Liver (tissue), 9 donors: ENCODE measurements around the gene ADAMTS2. TPM values are rescaled to one million over a fixed set of nuclear protein-coding genes. Genes with fewer than 3 reads are reported as not detected.

Experiments
- DNase-seq: peaks from one replicate; pipeline ENCODE4 v3.0.0-alpha.2; 2017; ENCODE audit warnings: low spot score
- H3K27ac ChIP-seq, 2 donors: one replicate each; pipeline ENCODE4 v1.7.0; 2013; ENCODE audit warnings: inconsistent platforms in 2 of 2, low read length in 2 of 2, control low read depth in 1 of 2, low read depth in 1 of 2, mild to moderate bottlenecking in 1 of 2
- H3K27me3 ChIP-seq, 4 donors: one replicate each; pipeline versions ENCODE4 v1.6.1 to v1.7.0; 2013; ENCODE audit warnings: low read length in 3 of 4, inconsistent platforms in 1 of 4, mild to moderate bottlenecking in 1 of 4, moderate library complexity in 1 of 4; ENCODE audit not compliant: control insufficient read depth in 4 of 4, insufficient read depth in 4 of 4
- H3K36me3 ChIP-seq, 4 donors: one replicate each; pipeline versions ENCODE4 v1.6.1 to v1.7.0; 2013; ENCODE audit warnings: low read length in 3 of 4, mild to moderate bottlenecking in 3 of 4, low read depth in 1 of 4, moderate library complexity in 1 of 4; ENCODE audit not compliant: control insufficient read depth in 4 of 4, insufficient read depth in 3 of 4
- H3K4me1 ChIP-seq, 4 donors: one replicate each; pipeline versions ENCODE4 v1.6.1 to v1.7.0; 2013; ENCODE audit warnings: low read length in 3 of 4, mild to moderate bottlenecking in 3 of 4, moderate library complexity in 1 of 4; ENCODE audit not compliant: control insufficient read depth in 4 of 4, insufficient read depth in 4 of 4
- H3K4me3 ChIP-seq, 3 donors: one replicate each; pipeline versions ENCODE4 v1.6.1 to v1.7.0; 2013; ENCODE audit warnings: low read length in 3 of 3, control low read depth in 1 of 3, low read depth in 1 of 3, mild to moderate bottlenecking in 1 of 3
- H3K9ac ChIP-seq, 2 donors: one replicate each; pipeline ENCODE4 v1.7.0; 2013; ENCODE audit warnings: low read length in 2 of 2, mild to moderate bottlenecking in 2 of 2, moderate library complexity in 2 of 2, control low read depth in 1 of 2, low read depth in 1 of 2
- H3K9me3 ChIP-seq, 4 donors: one replicate each; pipeline versions ENCODE4 v1.6.1 to v1.7.0; 2013; ENCODE audit warnings: low read length in 3 of 4; ENCODE audit not compliant: control insufficient read depth in 4 of 4
- CTCF ChIP-seq: fragments of 150-350 bp; IDR thresholded peaks from 2 replicates; pipeline ENCODE4 v1.5.1; 2017; ENCODE audit warnings: improper control_type of control experiment, low read depth, low read length; ENCODE audit not compliant: missing input control
- EGR1 ChIP-seq, 2 donors: IDR thresholded peaks; 2 replicates each; pipeline ENCODE4 v1.6.1; 2016 to 2018; ENCODE audit warnings: antibody characterized with exemption in 2 of 2, low read depth in 2 of 2
- FOXA1 ChIP-seq: IDR thresholded peaks from 2 replicates; pipeline ENCODE4 v1.6.1; 2016; ENCODE audit warnings: antibody characterized with exemption
- FOXA2 ChIP-seq: IDR thresholded peaks from 2 replicates; pipeline ENCODE4 v1.6.1; 2016; ENCODE audit warnings: antibody characterized with exemption
- GABPA ChIP-seq, 2 donors: IDR thresholded peaks in 1 of 2; conservative IDR thresholded peaks in 1 of 2; 2 replicates each; pipeline ENCODE4 v1.6.1; 2016; ENCODE audit warnings: antibody characterized with exemption in 2 of 2, mild to moderate bottlenecking in 1 of 2, moderate library complexity in 1 of 2
- HNF4A ChIP-seq, 2 donors: conservative IDR thresholded peaks; 2 replicates each; pipeline ENCODE4 v1.6.1; 2016; ENCODE audit warnings: antibody characterized with exemption in 2 of 2, mild to moderate bottlenecking in 2 of 2
- HNF4G ChIP-seq: IDR thresholded peaks from 2 replicates; pipeline ENCODE4 v1.6.1; 2016; ENCODE audit warnings: antibody characterized with exemption
- JUND ChIP-seq, 2 donors: IDR thresholded peaks; 2 replicates each; pipeline ENCODE4 v1.6.1; 2016; ENCODE audit warnings: antibody characterized with exemption in 2 of 2
- MAX ChIP-seq: IDR thresholded peaks from 2 replicates; pipeline ENCODE4 v1.6.1; 2016; ENCODE audit warnings: antibody characterized with exemption
- NR2F2 ChIP-seq: IDR thresholded peaks from 2 replicates; pipeline ENCODE4 v1.6.1; 2016; ENCODE audit warnings: antibody characterized with exemption
- RAD21 ChIP-seq, 2 donors: IDR thresholded peaks; 2 replicates each; pipeline ENCODE4 v1.6.1; 2016; ENCODE audit warnings: antibody characterized with exemption in 2 of 2, mild to moderate bottlenecking in 2 of 2
- RXRA ChIP-seq, 2 donors: IDR thresholded peaks; 2 replicates each; pipeline ENCODE4 v1.6.1; 2017 to 2018; ENCODE audit warnings: antibody characterized with exemption in 2 of 2, mild to moderate bottlenecking in 1 of 2
- SP1 ChIP-seq: IDR thresholded peaks from 2 replicates; pipeline ENCODE4 v1.6.1; 2018; ENCODE audit warnings: antibody characterized with exemption, mild to moderate bottlenecking
- TAF1 ChIP-seq: conservative IDR thresholded peaks from 2 replicates; pipeline ENCODE4 v1.6.1; 2016; ENCODE audit warnings: antibody characterized with exemption, mild to moderate bottlenecking
- WGBS: extraction: QIAGEN DNeasy Blood & Tissue Kit; methylation state at CpG from one replicate; pipeline ENCODE4 v1.1.7; 2013; 5-methylcytosine and 5-hydroxymethylcytosine counted together
- polyA plus RNA-seq, 2 donors: library from polyadenylated mRNA; stranded (reverse) in 1 of 2; unstranded in 1 of 2; fragments of 200-250 nt in 1 of 2; fragments of >200 nt in 1 of 2; fragmentation: Nextera tagmentation in 1 of 2; extraction: Ambion mirVana in 1 of 2; gene quantifications; one replicate each; pipeline versions ENCODE4 v1.2.1 to v1.2.3, GENCODE V29; 2013 to 2015
- total RNA-seq, 2 donors: library from RNA; depleted of rRNA; stranded (reverse); fragments of >200 nt; gene quantifications; one replicate each; pipeline ENCODE4 v1.2.3, GENCODE V29; 2014
- TF ChIP-seq, protein P1 (sequence below): IDR thresholded peaks from 2 replicates; pipeline ENCODE4 v1.6.1; 2016; ENCODE audit warnings: antibody characterized with exemption, mild to moderate bottlenecking
- TF ChIP-seq, protein P2 (sequence below): IDR thresholded peaks from 2 replicates; pipeline ENCODE4 v1.6.1; 2016; ENCODE audit warnings: antibody characterized with exemption
- donor health status: healthy.
- donor health status: healthy.
- donor health status: healthy.
- donor health status: healthy.
- donor health status: healthy.

Gene ADAMTS2
- total and polyA plus RNA-seq, 4 donors: 2.7 to 24.3 (median 12.0) TPM

GRCh38 chr5:179227229-179227579 is 118.1 kb downstream of the ADAMTS2 start:
- Histone ChIP-seq H3K36me3 (no peaks in the 10 kb centered on the region), H3K27me3 (no peaks in the 10 kb centered on the region), H3K9me3 (peaks cover 4 to 9% (median 4%) of the 10 kb centered on the region in 4 donors), H3K9ac (no peak overlapping the region), H3K27ac (no peak overlapping the region), H3K4me1 (peaks cover 0 to 3% (median 0%) of the 10 kb centered on the region in 4 donors), H3K4me3 (no peak overlapping the region)
- TF ChIP-seq GABPA (IDR thresholded peaks at IDR 0.05 in 1 of 2, conservative IDR thresholded peaks at IDR 0.05 in 1 of 2) (no peak), FOXA1 (no peak), FOXA2 (no peak)
- no peak for DNase-seq
- 70% methylated on average over 4 of the region's 4 CpGs for WGBS

DNA sequence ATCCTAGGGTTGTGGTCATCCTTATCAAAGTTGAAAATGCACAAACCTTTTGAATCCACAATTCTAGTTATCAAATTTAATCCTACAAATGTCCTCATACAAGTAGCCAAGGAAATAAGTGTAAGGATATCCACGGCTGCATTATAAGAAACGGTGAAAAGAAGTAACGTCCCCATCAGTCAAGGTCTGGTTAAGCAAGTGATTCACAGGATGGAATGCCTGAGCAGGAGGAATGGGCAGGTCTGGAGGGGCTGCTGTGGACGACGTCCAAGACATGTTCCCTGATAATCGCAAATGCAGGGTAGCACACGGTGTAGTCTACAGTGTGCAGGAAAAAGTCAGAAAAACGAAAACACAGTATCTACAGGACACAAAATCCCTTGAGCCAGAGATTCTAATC is 118.6 kb downstream of the ADAMTS2 start:
- Histone ChIP-seq H3K4me3 (no peak overlapping the region), H3K4me1 (peaks cover 0 to 3% (median 0%) of the 10 kb centered on the region in 4 donors), H3K36me3 (no peaks in the 10 kb centered on the region), H3K27me3 (no peaks in the 10 kb centered on the region), H3K27ac (no peak overlapping the region), H3K9me3 (peaks cover 4 to 9% (median 4%) of the 10 kb centered on the region in 4 donors), H3K9ac (no peak overlapping the region)
- no peak for DNase-seq
- TF ChIP-seq SP1 (no peak), HNF4A (conservative IDR thresholded peaks at IDR 0.05) (no peak), FOXA2 (no peak), CTCF (no peak), TAF1 (no peak), JUND (IDR thresholded peaks at IDR 0.05) (no peak), EGR1 (IDR thresholded peaks at IDR 0.05; ENCODE audit: low read depth in 2 of 2) (no peak), RAD21 (IDR thresholded peaks at IDR 0.05) (no peak), HNF4G (no peak), MAX (no peak), NR2F2 (no peak), GABPA (IDR thresholded peaks at IDR 0.05 in 1 of 2, conservative IDR thresholded peaks at IDR 0.05 in 1 of 2) (no peak), FOXA1 (no peak), RXRA (IDR thresholded peaks at IDR 0.05) (no peak)
- TF ChIP-seq, protein P1, sequence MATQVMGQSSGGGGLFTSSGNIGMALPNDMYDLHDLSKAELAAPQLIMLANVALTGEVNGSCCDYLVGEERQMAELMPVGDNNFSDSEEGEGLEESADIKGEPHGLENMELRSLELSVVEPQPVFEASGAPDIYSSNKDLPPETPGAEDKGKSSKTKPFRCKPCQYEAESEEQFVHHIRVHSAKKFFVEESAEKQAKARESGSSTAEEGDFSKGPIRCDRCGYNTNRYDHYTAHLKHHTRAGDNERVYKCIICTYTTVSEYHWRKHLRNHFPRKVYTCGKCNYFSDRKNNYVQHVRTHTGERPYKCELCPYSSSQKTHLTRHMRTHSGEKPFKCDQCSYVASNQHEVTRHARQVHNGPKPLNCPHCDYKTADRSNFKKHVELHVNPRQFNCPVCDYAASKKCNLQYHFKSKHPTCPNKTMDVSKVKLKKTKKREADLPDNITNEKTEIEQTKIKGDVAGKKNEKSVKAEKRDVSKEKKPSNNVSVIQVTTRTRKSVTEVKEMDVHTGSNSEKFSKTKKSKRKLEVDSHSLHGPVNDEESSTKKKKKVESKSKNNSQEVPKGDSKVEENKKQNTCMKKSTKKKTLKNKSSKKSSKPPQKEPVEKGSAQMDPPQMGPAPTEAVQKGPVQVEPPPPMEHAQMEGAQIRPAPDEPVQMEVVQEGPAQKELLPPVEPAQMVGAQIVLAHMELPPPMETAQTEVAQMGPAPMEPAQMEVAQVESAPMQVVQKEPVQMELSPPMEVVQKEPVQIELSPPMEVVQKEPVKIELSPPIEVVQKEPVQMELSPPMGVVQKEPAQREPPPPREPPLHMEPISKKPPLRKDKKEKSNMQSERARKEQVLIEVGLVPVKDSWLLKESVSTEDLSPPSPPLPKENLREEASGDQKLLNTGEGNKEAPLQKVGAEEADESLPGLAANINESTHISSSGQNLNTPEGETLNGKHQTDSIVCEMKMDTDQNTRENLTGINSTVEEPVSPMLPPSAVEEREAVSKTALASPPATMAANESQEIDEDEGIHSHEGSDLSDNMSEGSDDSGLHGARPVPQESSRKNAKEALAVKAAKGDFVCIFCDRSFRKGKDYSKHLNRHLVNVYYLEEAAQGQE: no peak
- TF ChIP-seq, protein P2, sequence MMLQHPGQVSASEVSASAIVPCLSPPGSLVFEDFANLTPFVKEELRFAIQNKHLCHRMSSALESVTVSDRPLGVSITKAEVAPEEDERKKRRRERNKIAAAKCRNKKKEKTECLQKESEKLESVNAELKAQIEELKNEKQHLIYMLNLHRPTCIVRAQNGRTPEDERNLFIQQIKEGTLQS: no peak
- WGBS: 76% methylated on average over 8 of the region's 8 CpGs
